Esophagus squamous epithelium (tissue), 5 donors: ENCODE data around the gene JADE1. TPM values are rescaled to one million over a fixed set of nuclear protein-coding genes. Genes with fewer than 3 reads are reported as not detected.
A peak's percentile ranks its signal among the peaks of the same experiment; 100 is the strongest.

ENCODE experiments used
- DNase-seq: peaks from one replicate; lab custom pipeline; 2025; lab: John Stamatoyannopoulos, UW
- H3K27ac ChIP-seq, 4 donors: fragments of 200-600 bp; sonication (generic); one replicate each; pipeline ENCODE4 v1.5.1; 2016 to 2019; ENCODE audit warnings: mild to moderate bottlenecking in 1 of 4
- H3K27me3 ChIP-seq, 4 donors: fragments of 200-600 bp; sonication (generic); 1 replicate in 3 of 4; 2 replicates in 1 of 4; pipeline versions ENCODE4 v1.5.1 to v1.6.0; 2017 to 2021; ENCODE audit warnings: antibody characterized with exemption in 1 of 4
- H3K36me3 ChIP-seq, 3 donors: fragments of 200-600 bp; sonication (generic); one replicate each; pipeline ENCODE4 v1.5.1; 2016 to 2019
- H3K4me1 ChIP-seq, 3 donors: fragments of 200-600 bp; sonication (generic); one replicate each; pipeline ENCODE4 v1.5.1; 2017 to 2019
- H3K4me3 ChIP-seq, 4 donors: fragments of 200-600 bp; sonication (generic); 1 replicate in 3 of 4; 2 replicates in 1 of 4; pipeline ENCODE4 v1.5.1; 2016 to 2019; ENCODE audit warnings: mild to moderate bottlenecking in 2 of 4, moderate library complexity in 1 of 4
- H3K9me3 ChIP-seq, 3 donors: fragments of 200-600 bp; sonication (generic); one replicate each; pipeline ENCODE4 v1.5.1; 2016 to 2019
- POLR2A ChIP-seq, 4 donors: fragments of 450-650 bp; IDR thresholded peaks; one replicate each; pipeline ENCODE4 v1.6.1; 2017; ENCODE audit warnings: antibody characterized with exemption in 4 of 4, mild to moderate bottlenecking in 4 of 4, moderate library complexity in 3 of 4
- WGBS, 2 donors: methylation state at CpG; one replicate each; pipeline ENCODE4 v1.1.5; 2018; 5-methylcytosine and 5-hydroxymethylcytosine counted together
- intact Hi-C: fragments of 100-400 bp; cut with DNase I; formaldehyde crosslinking; loops from one replicate; pipeline ENCODE4 v1.15.0; 2022
- total RNA-seq, 4 donors: library from RNA; depleted of rRNA; stranded (reverse); fragments of >200 nt; gene quantifications; one replicate each; pipeline ENCODE4 v1.1.0, GENCODE V29; 2016
- TF ChIP-seq, protein P1 (sequence below), 6 experiments: fragments of 450-650 bp in 4 of 6; fragments of 200-600 bp in 2 of 6; sonication (generic) in 2 of 6; IDR thresholded peaks; one replicate each; pipeline ENCODE4 v1.5.1; 2016 to 2019; ENCODE audit warnings: antibody characterized with exemption in 6 of 6, mild to moderate bottlenecking in 4 of 6, moderate library complexity in 4 of 6
- donor health status: DM: yes; HTN: yes; CAD: no.

The JADE1 gene
- total RNA-seq, 4 donors from 2014 or later = 3.6 to 27.1 (median 8.3) TPM

DNA sequence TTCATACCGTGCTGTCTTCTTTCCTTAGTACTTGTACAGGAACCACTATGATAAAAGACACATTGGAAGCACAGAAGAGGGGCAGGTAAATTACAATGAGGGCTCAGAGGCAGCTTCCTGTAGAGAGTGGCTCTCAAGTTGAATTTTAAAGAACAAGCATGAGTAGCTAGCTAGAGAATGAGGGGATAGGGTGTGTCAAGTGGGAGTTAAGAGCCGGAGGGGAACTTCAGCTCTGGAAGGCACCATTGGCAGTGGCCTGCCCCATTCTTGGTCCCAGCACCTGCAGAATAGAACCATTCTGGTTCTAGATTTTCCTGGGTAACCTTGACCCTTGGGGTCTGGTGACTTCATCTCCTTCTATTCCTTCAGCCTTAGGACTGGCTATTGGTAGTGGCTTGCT lies 34.0 kb upstream of the JADE1 start:
- Histone ChIP-seq H3K36me3 (no peaks in the 10 kb centered on the region), H3K4me1 (peaks cover 0 to 10% (median 9%) of the 10 kb centered on the region in 3 donors), H3K27me3 (no peaks in the 10 kb centered on the region), H3K9me3 (no peaks in the 10 kb centered on the region), H3K4me3 (no peak overlapping the region), H3K27ac (no peak overlapping the region)
- intact Hi-C loops = no loop called here
- no peak for DNase-seq
- 85 to 87% methylated on average over 2 of the region's 2 CpGs for WGBS, 2 donors
- no peak for TF ChIP-seq POLR2A (IDR thresholded peaks at IDR 0.05)
- TF ChIP-seq, protein P1, sequence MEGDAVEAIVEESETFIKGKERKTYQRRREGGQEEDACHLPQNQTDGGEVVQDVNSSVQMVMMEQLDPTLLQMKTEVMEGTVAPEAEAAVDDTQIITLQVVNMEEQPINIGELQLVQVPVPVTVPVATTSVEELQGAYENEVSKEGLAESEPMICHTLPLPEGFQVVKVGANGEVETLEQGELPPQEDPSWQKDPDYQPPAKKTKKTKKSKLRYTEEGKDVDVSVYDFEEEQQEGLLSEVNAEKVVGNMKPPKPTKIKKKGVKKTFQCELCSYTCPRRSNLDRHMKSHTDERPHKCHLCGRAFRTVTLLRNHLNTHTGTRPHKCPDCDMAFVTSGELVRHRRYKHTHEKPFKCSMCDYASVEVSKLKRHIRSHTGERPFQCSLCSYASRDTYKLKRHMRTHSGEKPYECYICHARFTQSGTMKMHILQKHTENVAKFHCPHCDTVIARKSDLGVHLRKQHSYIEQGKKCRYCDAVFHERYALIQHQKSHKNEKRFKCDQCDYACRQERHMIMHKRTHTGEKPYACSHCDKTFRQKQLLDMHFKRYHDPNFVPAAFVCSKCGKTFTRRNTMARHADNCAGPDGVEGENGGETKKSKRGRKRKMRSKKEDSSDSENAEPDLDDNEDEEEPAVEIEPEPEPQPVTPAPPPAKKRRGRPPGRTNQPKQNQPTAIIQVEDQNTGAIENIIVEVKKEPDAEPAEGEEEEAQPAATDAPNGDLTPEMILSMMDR (IDR thresholded peaks at IDR 0.05) = no peak

DNA sequence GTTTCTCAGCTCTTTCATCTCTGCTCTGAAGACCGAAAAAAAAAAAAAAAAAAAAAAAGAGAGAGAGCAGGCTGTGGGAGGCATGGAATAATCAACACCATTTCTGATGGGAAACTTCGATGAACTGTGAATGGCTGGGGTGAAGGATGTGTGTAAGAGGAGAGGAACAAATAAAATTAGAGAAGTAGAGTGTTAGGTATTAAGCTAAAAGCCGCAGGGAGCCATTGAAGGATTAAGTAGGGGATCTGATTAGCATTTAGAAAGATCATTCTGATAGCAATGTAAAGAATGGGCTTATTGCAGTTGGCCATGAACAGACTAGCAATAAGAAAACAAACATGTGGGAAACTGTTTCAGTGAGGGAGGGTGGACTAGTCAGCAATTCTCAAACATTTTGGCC lies 33.6 kb upstream of the JADE1 start:
- DNase-seq = no peak
- no peaks in the 10 kb centered on the region for H3K36me3 ChIP-seq
- WGBS, 2 donors = 24 to 44% methylated on average over 2 of the region's 3 CpGs
- no peak overlapping the region for H3K27ac ChIP-seq
- H3K4me1 ChIP-seq = peaks cover 0 to 10% (median 9%) of the 10 kb centered on the region in 3 donors
- no peaks in the 10 kb centered on the region for H3K9me3 ChIP-seq
- H3K4me3 ChIP-seq = no peak overlapping the region
- intact Hi-C loops = no loop called here
- TF ChIP-seq, protein P1 (IDR thresholded peaks at IDR 0.05) = no peak
- no peak for TF ChIP-seq POLR2A (IDR thresholded peaks at IDR 0.05)
- no peaks in the 10 kb centered on the region for H3K27me3 ChIP-seq

DNA sequence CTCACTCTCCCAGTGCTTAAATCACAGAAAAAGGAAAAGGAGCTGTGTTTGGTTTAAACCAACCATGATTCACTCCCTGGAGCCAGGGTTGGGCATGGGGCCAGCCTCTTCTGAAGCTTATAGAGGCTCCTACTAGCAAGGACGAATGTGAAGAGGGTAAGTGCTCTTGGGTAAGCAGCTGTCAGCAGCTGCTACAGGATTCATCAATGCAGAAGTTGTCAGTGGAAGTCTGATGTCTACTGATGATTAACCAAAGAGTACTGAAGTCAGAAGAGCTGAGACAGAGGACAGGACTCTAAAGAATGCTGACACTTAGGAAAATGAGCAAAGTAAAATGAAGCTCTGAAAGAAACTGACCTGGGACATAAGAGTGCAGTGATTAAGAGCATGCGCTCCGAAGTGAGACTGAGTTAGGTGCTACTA lies 32.7 kb upstream of the JADE1 start:
- DNase-seq = no peak
- peaks cover 0 to 10% (median 9%) of the 10 kb centered on the region in 3 donors for H3K4me1 ChIP-seq
- H3K4me3 ChIP-seq = no peak overlapping the region
- H3K36me3 ChIP-seq = no peaks in the 10 kb centered on the region
- TF ChIP-seq, protein P1 (IDR thresholded peaks at IDR 0.05) = no peak
- no peak for TF ChIP-seq POLR2A (IDR thresholded peaks at IDR 0.05)
- H3K27ac ChIP-seq = no peak overlapping the region
- H3K9me3 ChIP-seq = no peaks in the 10 kb centered on the region
- no peaks in the 10 kb centered on the region for H3K27me3 ChIP-seq
- intact Hi-C loops = no loop called here
- WGBS, 2 donors = 51 to 61% methylated on average over 3 of the region's 3 CpGs

DNA sequence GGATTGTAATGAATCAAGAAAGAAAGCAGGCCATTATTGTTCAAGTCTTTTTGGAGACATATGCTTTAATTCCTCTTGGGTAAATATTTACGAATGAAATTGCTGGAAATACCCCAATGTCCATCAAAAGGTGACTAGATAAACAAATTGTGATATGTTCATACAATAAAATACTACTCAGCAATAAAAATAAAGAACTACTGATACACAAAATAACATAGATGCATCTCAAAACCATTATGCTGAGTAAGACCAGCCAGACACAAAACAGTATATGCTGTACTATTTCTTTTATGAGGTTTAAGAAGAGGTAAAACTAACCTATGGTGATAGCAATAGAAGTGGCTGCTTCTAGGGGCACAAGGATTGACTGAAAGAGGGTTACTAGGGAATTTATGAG lies 28.8 kb upstream of the JADE1 start:
- no peak for TF ChIP-seq POLR2A (IDR thresholded peaks at IDR 0.05)
- TF ChIP-seq, protein P1 (IDR thresholded peaks at IDR 0.05) = no peak
- DNase-seq = no peak
- Histone ChIP-seq H3K4me1 (peaks cover 0 to 10% (median 9%) of the 10 kb centered on the region in 3 donors), H3K27me3 (no peaks in the 10 kb centered on the region), H3K9me3 (no peaks in the 10 kb centered on the region), H3K4me3 (no peak overlapping the region), H3K27ac (no peak overlapping the region), H3K36me3 (no peaks in the 10 kb centered on the region)
- intact Hi-C loops = no loop called here
- WGBS, 2 donors = 67 to 85% methylated on average over 1 of the region's 1 CpG

DNA sequence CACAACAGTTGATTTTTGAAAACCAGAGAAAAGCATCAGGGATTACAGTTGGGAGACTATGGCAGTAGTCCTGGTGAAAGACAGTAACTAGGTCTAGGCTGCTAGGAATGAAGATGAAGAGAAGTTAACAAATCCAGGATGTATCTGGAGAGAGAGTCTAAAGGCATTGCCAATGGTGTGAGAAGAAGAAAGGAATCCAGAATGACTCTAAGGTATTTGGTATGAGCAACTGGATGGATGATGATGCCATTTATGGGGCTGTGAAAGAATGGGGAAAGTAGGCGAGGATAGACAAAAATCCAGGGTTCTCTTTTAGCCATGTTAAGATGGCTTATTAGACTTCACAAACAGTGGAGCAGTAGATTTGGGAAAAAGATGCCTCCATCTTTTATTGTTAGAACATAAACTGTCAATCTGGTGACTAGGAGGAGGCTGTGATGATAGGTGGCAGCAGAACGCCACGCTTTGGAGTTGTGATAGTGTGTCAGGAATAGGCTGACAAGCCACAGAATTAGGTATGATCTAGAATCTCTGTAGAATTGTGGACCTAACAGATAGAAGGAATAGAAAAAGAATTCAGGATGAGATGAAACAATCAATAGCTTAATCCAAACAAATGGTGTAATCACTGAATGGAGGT lies 27.3 kb upstream of the JADE1 start:
- no peak for DNase-seq
- no peak overlapping the region for H3K4me3 ChIP-seq
- H3K36me3 ChIP-seq = no peaks in the 10 kb centered on the region
- 73 to 87% methylated on average over 3 of the region's 3 CpGs for WGBS, 2 donors
- no peaks in the 10 kb centered on the region for H3K4me1 ChIP-seq
- H3K9me3 ChIP-seq = no peaks in the 10 kb centered on the region
- no peaks in the 10 kb centered on the region for H3K27me3 ChIP-seq
- intact Hi-C loops = no loop called here
- H3K27ac ChIP-seq = no peak overlapping the region
- TF ChIP-seq POLR2A (IDR thresholded peaks at IDR 0.05) = no peak
- TF ChIP-seq, protein P1 (IDR thresholded peaks at IDR 0.05) = peak in 2 of 6 experiments; percentile 11 to 22
